Right cardiac atrium (tissue), 5 donors: Measurements from ENCODE around the gene TPCN1. TPM values are rescaled to one million over a fixed set of nuclear protein-coding genes. Genes with fewer than 3 reads are reported as not detected.

Experiments
- ATAC-seq, 2 donors: fragments of 200-7000 bp; cut with Tn5 transposase; one replicate each; pipeline versions ENCODE4 v1.8.0 to v1.9.1; 2020; ENCODE audit warnings: moderate library complexity in 2 of 2, mild to moderate bottlenecking in 1 of 2
- DNase-seq, 3 donors: peaks; one replicate each; pipeline ENCODE4 v3.0.0-alpha.2; 2020
- H3K27ac ChIP-seq: one replicate; pipeline ENCODE4 v1.5.1; 2013; ENCODE audit warnings: mild to moderate bottlenecking, low read length, control low read depth, moderate library complexity
- H3K27me3 ChIP-seq: one replicate; pipeline ENCODE4 v1.6.1; 2013; ENCODE audit not compliant: control insufficient read depth, insufficient read depth
- H3K4me1 ChIP-seq: one replicate; pipeline ENCODE4 v1.6.1; 2013; ENCODE audit warnings: low read length; ENCODE audit not compliant: control insufficient read depth, insufficient read depth
- H3K4me3 ChIP-seq: one replicate; pipeline ENCODE4 v1.5.1; 2013; ENCODE audit warnings: low read length, control low read depth
- H3K9me3 ChIP-seq: one replicate; pipeline ENCODE4 v1.6.1; 2013; ENCODE audit warnings: low read length; ENCODE audit not compliant: control insufficient read depth
- whole genome bisulfite sequencing: extraction: QIAGEN DNeasy Blood & Tissue Kit; methylation state at CpG from one replicate; pipeline ENCODE4 v1.1.7; 2013; 5-methylcytosine and 5-hydroxymethylcytosine counted together
- intact Hi-C, 4 donors: fragments of 100-400 bp; cut with DNase I; formaldehyde crosslinking; loops; one replicate each; pipeline versions ENCODE4 v1.11.0 to v1.14.0; 2022 to 2023
- microRNA-seq, 2 donors: library from miRNA; unstranded; fragments of <30 nt; microRNA quantifications; one replicate each; pipeline ENCODE4 v1.2.0, GENCODE V29; 2020 to 2021
- polyA plus RNA-seq: library from polyadenylated mRNA; stranded (reverse); fragments of 200-250 nt; gene quantifications from one replicate; pipeline ENCODE4 v1.2.3, GENCODE V29; 2013
- total RNA-seq, 4 donors: library from RNA; stranded (reverse); fragmentation: NEBNext Ultra II Directional; extraction: Animal tissue kit (Norgen Biotek cat#: 25700); gene quantifications; one replicate each; pipeline ENCODE4 v1.2.1, GENCODE V29; 2021
- donor health status: healthy with polysubstance abuse.
- donor health status: DM: no; HTN: yes; CAD: no.
- donor health status: DM: no; HTN: no; CAD: no.
- donor health status: DM: no; HTN: yes; CAD: no; lungs with severe emphysema.
- donor health status: DM: yes; HTN: yes; CAD: no.

Gene TPCN1
- total and polyA plus RNA-seq, 5 donors: 43.1 to 96.1 (median 75.6) TPM

DNA sequence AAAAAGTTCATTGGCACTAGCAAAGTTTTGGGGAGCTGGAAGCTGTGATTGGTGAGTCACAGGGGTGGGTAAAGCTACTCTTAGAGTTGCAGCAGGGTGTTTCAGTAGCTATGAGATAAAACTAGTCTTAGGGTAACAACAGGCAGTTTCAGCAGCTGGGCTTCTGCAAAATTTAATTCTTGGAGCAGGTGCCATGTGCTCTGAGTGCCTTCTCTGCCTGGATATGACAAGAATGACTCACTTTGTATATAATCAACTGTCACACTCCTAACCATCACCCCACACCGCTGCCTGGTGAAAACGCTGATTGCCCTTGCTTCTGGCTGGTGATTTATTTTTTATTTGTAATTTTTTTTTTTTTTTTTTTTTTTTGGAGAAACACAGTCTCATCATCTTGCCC lies 126.6 kb downstream of the TPCN1 start:
- H3K4me1 ChIP-seq: no peaks in the 10 kb centered on the region
- 70% methylated on average over 2 of the region's 2 CpGs for WGBS
- H3K4me3 ChIP-seq: no peak overlapping the region
- DNase-seq: no peak
- no peaks in the 10 kb centered on the region for H3K27me3 ChIP-seq
- no peak overlapping the region for H3K27ac ChIP-seq
- intact Hi-C loops: no loop called here
- peak in 1 of 2 donors; percentile 61 for ATAC-seq
- no peaks in the 10 kb centered on the region for H3K9me3 ChIP-seq

Small RNA genes lying within 50 kb of the gene (microRNA-seq; reads per million reads assigned to microRNA genes)
- gene MIR6762: 0 to 0.42 reads per million in 2 donors

Other genes starting within 250 kb of the TPCN1 start
- gene OAS2, start 242.9 kb upstream of the TPCN1 start, total RNA-seq: 10 to 100 TPM in 2 of 4 donors, 1 to 10 TPM in 2; 4.8 to 13.7 (median 9.8) TPM
- gene OAS2, start 242.9 kb upstream of the TPCN1 start, polyA plus RNA-seq: 4.1 TPM
- gene DTX1, start 164.7 kb upstream of the TPCN1 start, total RNA-seq: 1 to 10 TPM; 2.0 to 4.9 (median 3.9) TPM
- gene DTX1, start 164.7 kb upstream of the TPCN1 start, polyA plus RNA-seq: 1.2 TPM
- not detected for gene RASAL1, start 85.7 kb upstream of the TPCN1 start, total RNA-seq
- not detected for gene RASAL1, start 85.7 kb upstream of the TPCN1 start, polyA plus RNA-seq
- not detected for gene CFAP73, start 71.7 kb upstream of the TPCN1 start, total RNA-seq
- gene CFAP73, start 71.7 kb upstream of the TPCN1 start, polyA plus RNA-seq: 0.09 TPM
- 10 to 100 TPM; 27.5 to 36.1 (median 31.3) TPM for gene DDX54, start 36.0 kb upstream of the TPCN1 start, total RNA-seq
- 17.2 TPM for gene DDX54, start 36.0 kb upstream of the TPCN1 start, polyA plus RNA-seq
- 10 to 100 TPM; 10.1 to 15.5 (median 14.2) TPM for gene RITA1, start 35.7 kb upstream of the TPCN1 start, total RNA-seq
- gene RITA1, start 35.7 kb upstream of the TPCN1 start, polyA plus RNA-seq: 11.6 TPM
- gene SLC8B1, start 113.6 kb downstream of the TPCN1 start, total RNA-seq: 10 to 100 TPM; 11.6 to 16.0 (median 14.0) TPM
- 10.8 TPM for gene SLC8B1, start 113.6 kb downstream of the TPCN1 start, polyA plus RNA-seq
- gene PLBD2, start 137.1 kb downstream of the TPCN1 start, total RNA-seq: 10 to 100 TPM; 48.4 to 54.3 (median 51.4) TPM
- 33.7 TPM for gene PLBD2, start 137.1 kb downstream of the TPCN1 start, polyA plus RNA-seq
- under 1 TPM in 3 of 4 donors, not detected in 1; 0.26 to 0.58 (median 0.34) TPM for gene SDS, start 182.4 kb downstream of the TPCN1 start, total RNA-seq
- gene SDS, start 182.4 kb downstream of the TPCN1 start, polyA plus RNA-seq: 0.52 TPM
- 1 to 10 TPM; 4.2 to 9.5 (median 5.7) TPM for gene SDSL, start 200.9 kb downstream of the TPCN1 start, total RNA-seq
- gene SDSL, start 200.9 kb downstream of the TPCN1 start, polyA plus RNA-seq: 8.0 TPM